AG09309 (cell line): ENCODE measurements around the gene APBA1.

Experiments
- DNase-seq: peaks from one replicate; pipeline ENCODE4 v3.0.0-alpha.2; 2010; ENCODE audit warnings: low read depth
- H3K4me3 ChIP-seq: 2 replicates; pipeline ENCODE4 v1.5.1; 2011; ENCODE audit warnings: mild to moderate bottlenecking, low read depth, low read length, moderate library complexity; ENCODE audit not compliant: control insufficient read depth
- CTCF ChIP-seq: IDR thresholded peaks from 2 replicates; pipeline ENCODE4 v1.5.1; 2011; ENCODE audit warnings: mild to moderate bottlenecking, low read depth, low read length, inconsistent platforms; ENCODE audit not compliant: insufficient read depth, control insufficient read depth; ENCODE audit errors: missing control alignments

The APBA1 gene

GRCh38 chr9:69455311-69455710 is 216.9 kb downstream of the APBA1 start:
- DNase-seq, result no peak
- no peak for TF ChIP-seq CTCF
- H3K4me3 ChIP-seq, result no peak overlapping the region

GRCh38 chr9:69454321-69454720 is 217.8 kb downstream of the APBA1 start:
- TF ChIP-seq CTCF, result no peak
- no peak for DNase-seq
- no peak overlapping the region for H3K4me3 ChIP-seq

GRCh38 chr9:69453746-69454145 is 218.4 kb downstream of the APBA1 start:
- no peak for TF ChIP-seq CTCF
- no peak overlapping the region for H3K4me3 ChIP-seq
- DNase-seq, result no peak

DNA sequence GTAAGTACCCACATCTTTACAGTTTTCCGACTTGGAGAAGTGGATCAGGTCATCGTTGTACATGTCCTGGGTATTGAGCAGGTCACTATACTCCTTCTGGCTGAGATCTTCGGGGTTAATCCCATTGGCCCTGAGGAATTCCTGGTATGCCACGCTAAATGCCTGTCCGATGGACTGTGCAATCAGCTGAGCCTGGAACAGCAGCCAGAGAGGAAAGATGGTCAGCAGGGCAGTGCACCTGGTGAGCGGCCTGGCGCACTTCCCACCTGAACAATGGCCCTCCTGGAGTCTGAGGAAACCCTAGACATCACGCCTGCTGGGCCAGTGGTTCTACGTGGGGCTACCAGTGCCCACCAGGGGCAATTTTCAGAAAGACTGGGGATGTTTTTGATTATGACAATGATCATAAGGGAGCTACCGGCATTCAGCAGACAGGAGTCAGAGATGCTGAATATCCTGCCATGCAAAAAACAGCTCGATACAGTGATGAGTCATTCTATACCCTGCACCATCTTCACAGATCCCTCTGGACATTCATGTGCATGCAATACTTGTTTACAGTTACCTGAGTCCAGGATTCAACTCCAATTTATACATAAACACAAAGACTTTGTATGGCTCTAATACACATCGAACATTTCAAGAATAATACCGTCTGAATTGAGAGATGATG is 219.9 kb downstream of the APBA1 start:
- no peak overlapping the region for H3K4me3 ChIP-seq
- no peak for TF ChIP-seq CTCF
- no peak for DNase-seq

- no peak for TF ChIP-seq CTCF
- DNase-seq, result no peak
Observed at GRCh38 chr9:69446496-69446895, 225.7 kb downstream of the APBA1 start.

GRCh38 chr9:69445251-69445650 is 226.9 kb downstream of the APBA1 start:
- no peak for DNase-seq
- H3K4me3 ChIP-seq, result no peak overlapping the region
- no peak for TF ChIP-seq CTCF

More at GRCh38 chr9:69446496-69446895, 225.7 kb downstream of the APBA1 start:
- no peak overlapping the region for H3K4me3 ChIP-seq

DNA sequence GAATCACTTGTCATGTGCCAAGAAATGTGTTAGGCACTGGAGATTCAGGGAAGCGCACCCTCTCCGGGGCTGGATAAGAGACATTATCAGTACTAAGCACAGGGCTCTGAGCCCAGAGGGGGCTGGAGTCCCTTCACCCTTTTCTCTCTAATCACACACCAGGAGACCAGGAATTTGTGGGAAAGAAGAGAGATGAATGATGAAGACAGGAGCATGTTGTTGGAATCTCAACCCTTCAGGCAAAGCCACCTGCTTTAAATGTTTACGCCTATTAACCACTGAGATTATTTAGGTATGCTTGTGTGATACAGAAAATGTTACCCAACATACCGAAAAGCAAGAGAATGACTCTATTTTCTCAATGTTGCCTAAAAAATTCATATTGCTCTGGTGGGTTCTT is 227.4 kb downstream of the APBA1 start:
- no peak for DNase-seq
- no peak overlapping the region for H3K4me3 ChIP-seq
- no peak for TF ChIP-seq CTCF
